Stimulated activated CD4-positive, alpha-beta T cell treated with anti-CD3 and anti-CD28 coated beads, TNF-alpha, amount 100 ng/mL, for 48 hours (primary cell): ENCODE data around the gene INTS3.

Source experiments
- DNase-seq, 3 donors: peaks; one replicate each; pipeline ENCODE4 v3.0.0-alpha.2; 2020; ENCODE audit warnings: low read depth in 3 of 3

Gene INTS3

DNA sequence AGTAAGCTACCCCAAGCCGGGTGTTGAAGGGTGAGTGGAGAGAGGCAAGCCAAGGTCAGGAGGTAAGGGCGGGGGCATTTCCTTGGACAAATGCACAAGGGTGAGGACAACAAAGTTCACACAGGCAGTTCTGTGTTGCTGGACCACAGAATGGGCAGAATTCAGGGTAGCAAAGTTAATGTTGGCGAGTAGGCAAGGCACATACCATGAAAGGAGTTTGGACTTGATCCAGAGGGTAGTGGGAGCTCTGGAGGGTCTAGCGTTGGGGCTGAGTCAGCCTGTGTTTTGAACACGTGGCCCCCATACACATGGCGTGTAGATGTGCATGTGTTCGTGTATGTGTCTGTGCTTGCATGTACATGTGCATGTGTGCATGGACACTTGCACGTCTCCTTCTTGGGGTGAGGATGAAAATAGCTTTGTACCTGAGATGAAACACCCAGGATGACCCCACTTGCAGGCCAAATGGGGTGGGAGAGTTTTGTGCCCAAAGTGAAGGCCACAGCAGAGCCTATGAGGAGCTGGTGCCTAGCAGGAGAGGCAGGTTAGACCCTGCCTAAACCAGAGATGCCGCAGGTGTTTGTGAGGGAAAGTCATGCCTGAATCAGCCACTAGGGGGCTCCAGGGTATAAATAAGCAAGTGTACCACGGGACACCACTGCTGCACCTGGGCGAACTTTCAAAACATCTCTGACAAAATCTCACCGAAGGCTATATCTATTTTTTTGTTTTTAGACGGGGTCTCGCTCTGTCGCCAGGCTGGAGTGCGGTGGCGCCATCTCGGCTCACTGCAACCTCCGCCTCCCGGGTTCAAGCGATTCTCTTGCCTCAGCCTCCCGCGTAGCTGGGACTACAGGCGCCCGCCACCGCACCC, 69.2 kb downstream of the INTS3 start:
- DNase-seq = peak; percentile 63 to 82 (median 64)

DNA sequence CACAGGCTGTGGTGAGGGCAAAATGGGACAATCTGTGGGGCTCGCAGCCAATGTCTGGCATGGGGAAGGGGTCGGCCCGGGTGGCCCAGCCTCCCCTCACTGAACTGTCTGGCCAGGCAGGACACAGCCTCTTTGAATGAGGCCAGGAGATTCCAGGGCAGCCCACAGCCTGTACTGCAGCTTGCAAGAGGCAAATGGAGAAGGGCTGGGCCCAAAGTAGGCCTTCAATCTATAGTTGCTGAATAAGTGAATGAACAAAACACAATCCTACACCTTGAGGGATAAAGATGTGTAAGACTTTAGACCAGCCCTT, 70.6 kb downstream of the INTS3 start:
- no peak for DNase-seq

DNA sequence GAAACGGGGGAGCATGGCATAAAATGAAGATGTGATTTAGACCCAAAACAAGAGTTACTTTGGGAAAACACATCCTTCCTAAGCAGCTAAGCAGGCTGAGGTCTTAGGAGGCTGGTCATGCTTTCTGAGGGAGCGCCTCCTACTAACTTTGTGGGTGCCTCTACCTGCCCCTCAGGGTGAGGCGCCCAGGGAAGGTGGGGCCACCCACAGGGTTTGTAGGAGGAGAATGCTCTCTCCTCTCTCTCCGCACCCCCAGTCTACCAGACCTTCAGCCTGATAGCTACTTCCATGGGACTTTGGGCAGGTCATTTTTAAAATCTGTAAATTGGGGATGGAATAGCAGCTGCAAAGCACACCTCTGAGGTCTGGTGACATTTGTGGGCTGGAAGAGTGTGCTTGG, 71.2 kb downstream of the INTS3 start:
- no peak for DNase-seq

DNA sequence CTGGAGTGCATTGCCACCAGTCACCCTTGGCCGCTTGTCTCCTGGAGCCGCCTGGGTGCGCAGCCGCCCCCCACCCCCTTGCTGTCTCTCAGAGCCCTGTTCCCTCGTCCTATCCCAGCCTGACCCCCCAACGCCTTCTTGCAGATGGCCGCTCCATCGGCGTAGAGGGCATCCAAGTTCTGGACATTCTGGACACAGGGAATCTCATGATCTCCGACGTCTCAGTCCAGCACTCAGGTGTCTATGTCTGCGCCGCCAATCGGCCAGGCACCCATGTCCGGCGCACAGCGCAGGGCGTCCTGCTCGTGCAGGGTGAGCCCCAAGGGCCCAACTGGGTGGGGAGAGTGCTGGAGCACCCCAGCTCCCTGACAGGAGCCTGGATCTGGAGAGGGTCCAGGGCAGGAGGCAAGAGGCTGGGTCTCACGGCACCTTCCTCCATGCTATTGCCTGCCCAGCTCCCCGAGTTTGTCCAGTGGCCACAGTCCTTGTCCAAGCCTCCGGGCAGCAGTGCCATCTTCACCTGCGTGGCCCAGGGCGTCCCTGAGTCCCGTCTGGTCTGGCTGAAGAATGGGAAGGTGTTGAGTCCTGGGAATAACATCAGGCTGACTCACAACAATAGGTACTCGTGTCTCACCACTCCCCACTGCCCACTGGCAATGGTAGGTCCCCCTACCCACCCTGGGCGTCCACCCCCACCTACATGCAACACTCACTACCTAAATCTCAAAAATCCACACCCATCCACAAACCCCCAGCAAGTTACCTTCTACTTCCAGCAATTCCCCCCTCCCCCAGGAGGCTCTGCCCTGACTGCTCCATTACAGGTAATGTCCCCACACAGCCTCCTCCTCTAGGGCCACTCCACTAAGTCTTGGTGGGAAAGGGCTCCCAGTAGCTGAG, 72.0 kb downstream of the INTS3 start:
- no peak for DNase-seq

DNA sequence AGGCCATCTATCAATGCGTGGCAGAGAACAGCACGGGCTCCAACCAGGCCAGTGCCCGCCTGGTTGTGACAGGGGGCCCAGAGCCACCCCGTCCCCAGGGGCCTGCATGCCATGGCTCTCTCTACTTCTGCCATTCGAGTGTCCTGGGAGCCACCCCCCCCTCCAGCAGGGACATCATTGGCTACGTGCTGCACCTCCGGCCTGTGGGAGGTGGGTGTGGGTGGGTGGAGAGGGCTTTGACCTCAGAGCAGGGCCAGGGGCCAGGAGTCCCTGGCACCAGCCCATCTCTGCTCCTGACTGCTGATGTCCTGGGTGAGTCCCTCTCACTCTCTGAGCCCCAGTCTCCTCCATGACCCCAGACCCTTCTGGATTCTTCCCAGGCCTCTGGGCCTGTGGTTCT, 72.7 kb downstream of the INTS3 start:
- no peak for DNase-seq

DNA sequence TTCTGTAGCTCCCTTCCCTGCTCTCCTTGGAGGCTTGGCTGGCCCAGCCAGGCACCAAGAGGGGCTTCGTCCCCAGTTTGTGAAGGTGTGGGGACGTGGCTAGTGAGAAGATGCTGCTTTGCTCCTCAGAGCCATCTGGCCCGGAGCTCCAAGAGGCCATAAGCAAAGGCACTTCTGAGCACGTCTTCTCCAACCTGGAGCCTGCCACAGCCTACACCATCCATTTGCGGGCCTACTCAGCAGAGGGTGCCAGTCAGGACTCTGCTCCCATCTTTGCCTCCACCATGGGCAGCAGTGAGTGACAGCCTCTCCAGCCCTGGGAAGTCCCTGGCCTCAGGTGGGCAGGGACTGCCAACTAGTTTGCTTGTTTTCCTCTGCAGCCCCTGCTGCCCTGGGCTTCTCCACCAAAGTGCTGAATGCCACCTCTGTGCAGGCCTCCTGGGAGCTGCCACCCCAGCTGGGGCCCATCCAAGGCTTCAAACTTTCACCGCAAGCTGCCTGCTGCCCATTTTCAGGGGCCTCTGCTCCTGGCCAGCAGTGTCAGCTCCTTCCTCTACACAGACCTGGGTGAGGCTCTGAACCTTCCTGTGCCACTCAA, 73.3 kb downstream of the INTS3 start:
- no peak for DNase-seq

DNA sequence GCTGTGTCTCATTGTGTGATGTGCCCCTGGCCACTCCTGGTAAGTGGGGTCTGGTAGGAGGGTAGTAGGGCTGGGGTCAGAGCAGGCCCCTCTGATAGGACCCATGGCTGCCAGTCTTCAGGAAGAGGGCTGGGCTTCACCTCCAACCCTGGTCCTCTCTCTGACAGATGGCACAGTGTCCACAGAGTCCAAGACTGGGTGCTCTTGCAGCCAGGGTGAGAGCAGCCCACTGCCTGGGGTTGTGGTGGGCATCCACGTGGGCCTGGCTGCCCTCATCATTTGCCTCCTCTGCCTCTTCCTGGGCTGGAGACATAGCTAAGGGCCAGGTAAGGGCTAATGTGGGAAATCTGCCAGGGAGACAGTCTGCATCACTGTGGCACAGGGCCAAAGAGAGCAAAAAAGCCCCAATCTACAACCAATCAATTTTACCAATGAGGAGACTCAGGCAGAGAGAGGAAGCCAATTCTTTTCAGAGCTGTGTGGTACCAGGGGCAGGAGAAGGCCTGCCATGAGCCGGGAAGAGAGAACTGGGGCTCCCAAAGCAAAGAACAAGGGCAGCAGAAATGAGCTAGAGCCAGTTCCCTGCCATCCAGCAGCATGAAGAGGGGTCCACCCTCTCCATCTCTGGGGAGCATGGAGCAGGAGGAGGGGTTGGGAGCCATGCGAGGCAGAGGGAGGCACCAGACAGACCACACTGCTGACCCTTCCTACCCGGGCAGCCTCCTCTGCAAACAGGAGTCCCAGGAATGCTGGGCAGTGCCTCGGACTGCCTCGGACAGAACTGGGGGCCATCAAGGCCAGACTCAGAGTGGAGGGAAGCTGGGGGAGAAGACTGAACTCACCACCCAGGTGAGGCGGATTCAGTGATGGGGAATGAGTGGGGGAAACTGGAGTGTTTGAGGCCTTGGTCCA, 74.2 kb downstream of the INTS3 start:
- DNase-seq = no peak

DNA sequence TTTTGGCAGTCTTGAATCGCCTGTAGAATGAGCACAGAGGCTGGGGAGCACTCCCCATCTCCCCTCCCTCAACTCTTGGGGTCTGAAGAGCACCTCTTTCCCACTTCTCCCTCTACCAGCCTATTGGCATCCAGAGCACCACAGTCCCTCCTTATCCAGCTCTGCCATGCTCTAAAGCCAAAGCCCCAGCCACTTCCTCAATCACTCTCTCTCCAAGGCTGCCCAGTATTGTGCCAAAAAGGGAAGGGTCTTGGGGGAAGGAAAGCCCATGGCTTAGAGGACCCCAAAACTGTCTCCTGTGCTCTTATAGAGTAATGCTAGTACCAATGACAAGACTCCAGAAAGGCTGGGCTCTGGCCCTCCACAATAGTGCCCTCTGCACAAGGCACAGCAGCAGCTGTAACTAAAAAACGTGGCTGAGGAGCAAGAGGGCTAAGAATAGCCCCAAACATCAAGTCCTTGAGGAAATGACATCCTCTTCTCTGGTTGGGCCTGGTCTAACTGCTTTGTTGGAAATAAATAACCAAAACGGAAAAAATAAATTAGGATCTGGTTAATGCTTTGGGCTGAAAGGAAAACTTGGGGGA, 75.7 kb downstream of the INTS3 start:
- no peak for DNase-seq

DNA sequence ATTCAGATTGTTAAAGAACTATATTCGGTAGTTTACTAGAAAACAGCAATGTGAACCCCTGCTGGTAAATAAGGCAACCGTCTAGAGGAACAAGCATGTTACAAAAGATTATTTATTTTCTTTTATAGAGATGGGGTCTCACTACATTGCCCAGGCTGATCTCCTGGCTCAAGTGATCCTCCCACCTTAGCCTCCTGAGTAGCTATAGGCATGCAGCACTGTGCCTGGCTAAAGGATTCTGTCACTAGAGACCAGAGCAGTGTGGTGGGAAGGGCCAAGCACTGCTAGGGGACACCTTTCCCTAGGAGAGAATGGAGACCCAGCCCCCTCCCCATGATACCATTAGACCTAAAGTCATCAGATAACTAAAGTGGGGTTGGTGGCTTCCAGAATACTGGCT, 76.3 kb downstream of the INTS3 start:
- no peak for DNase-seq

DNA sequence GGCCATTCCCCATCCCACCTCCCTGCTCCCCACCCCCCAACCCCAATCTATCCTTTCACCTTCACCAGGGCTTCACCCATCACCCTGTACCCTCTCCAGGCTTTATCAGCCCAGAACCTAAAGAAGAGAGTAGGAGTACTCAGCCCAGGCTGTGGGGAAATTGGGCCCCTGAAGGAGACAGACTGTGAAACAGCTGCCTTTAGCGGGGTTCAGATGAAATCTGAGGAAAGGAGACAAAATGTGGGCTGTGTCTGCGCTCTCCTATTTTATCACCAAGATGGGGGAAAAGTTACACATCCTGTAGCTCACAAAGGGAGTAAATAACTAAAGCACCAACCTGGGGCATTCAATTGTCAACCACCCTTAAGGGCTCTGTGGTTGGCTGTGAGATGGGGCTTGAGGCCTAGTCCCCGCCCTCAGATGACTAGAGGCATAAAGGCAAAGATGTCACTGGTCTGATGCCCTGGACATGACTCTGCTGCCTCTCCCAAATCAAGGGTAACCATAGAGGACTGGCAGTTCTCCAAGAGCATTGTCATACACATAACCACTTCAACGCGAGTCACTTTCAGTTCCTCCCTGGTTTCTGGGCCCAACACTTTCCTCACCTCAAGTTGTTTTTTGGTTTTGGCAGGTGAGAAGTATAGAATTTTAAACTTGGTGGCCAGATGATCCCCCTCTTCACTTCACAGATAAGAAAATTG, 77.3 kb downstream of the INTS3 start:
- DNase-seq = peak; percentile 50 to 65 (median 61)

DNA sequence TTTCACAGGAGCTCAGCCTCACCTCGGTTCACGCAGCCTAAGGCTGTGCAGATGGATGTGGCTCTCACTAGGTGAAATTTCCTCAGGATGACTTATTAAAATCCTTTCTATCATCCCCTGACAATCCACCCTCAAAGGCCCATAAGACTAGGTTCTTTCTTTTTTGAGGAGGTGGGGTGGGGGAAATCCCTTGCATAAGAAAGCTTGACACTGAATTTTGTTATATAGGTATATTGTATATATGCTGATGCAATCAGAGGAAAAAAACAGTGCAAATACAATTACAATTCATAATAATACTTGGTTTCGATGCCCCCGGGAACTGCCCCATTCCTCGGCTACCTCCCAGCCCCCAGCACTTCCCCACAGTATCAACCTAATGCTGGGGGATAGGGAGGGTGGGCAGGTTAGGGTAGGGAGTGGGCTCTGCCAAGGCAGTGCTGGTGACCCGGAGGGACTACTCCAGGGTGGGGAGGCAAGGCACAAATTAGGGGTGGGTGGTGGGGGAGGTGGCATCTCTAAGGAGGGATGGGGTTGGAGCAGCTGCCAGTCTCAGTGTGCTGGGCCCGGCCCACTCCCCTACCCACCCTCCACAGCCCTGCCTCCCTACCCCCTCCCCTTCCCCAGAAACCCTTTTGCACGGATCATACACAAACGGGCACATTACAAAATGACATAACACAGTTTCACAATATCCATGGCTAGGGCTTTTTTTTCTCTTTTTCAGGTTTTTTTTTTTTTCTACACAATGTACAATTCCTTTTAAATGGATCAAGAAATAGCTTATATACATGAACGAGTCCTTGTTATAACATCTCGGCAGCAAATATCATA, 78.3 kb downstream of the INTS3 start:
- no peak for DNase-seq

DNA sequence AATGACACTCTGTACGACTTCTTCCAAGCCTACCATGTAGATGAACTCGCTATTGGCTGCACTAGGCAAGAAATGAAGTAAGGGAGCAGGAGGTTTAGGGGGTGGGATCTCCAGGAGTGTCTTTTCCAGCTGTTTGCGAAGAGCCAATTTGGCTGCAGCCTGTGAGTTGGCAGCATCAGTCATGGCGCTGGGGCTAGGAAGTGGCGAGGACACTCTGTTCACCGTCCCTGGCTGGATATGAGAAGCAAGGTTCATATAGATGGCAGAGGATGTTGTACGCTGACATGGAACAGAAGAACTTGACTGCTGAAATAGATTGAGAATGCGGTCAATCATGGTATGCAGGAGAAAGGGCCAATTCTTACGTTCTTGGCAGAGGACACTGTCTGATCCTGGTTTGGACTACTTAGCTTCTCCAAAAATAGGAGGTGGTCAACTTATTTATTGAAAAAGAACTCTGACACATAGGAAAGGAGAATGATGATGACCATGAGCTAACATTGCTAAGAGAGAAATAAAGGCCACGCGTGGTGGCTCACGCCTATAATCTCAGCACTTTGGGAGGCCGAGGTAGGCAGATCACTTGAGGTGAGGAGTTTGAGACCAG, 88.5 kb downstream of the INTS3 start:
- no peak for DNase-seq

DNA sequence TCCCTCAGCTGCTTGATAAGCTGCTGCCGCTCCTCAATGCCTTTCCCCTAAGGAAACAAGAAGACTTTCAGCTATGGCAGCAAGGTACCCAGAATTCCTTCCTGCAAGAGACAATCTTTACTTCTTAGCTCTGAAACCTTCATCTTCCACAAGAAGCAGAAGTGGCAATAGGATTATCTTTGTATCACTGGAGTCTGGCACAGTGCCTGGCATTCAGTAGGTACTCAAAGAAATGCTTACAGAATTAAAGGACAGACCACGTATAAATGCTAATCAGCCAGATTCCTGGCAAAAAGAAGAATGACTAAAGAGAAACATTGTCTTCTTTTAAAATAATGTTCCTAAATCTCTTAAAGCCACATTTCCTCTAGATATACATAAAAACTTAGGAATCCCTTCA, 91.0 kb downstream of the INTS3 start:
- no peak for DNase-seq
